HG02588 (cell line): ENCODE results near the gene ZNF547.
A peak's percentile ranks its signal among the peaks of the same experiment; 100 is the strongest.
"Not testable (repeated sequence)": the region's sequence is repeated elsewhere in the genome, so short reads cannot be mapped to it uniquely, and the experiment has no call there.

Experiments used
- ATAC-seq: cut with Tn5 transposase; IDR thresholded peaks from one replicate; pipeline ENCODE4 v1.9.1; 2021; ENCODE audit warnings: mild to moderate bottlenecking, moderate library complexity; ENCODE audit not compliant: unreplicated experiment

Gene ZNF547

DNA sequence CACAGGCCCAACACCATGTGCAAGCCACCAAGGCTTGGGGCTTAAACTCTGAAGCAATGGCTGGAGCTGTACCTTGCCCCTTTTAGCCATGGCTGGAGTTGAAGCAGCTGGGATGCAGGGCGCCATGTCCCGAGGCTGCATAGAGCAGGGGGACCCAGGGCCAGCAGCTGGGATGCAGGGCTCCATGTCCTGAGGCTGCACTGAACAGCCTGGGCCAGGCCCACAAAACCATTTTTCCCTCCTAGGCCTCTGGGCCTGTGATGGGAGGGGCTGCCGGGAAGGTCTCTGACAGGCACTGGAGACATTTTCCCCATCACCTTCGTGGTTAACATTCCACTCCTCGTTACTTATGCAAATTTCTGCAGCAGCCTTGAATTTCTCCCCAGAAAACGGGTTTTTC, 10.8 kb downstream of the ZNF547 start:
- no peak for ATAC-seq

GRCh38 chr19:57374647-57375046, 11.3 kb downstream of the ZNF547 start:
- ATAC-seq, result not testable (repeated sequence)

GRCh38 chr19:57376151-57376550, 12.8 kb downstream of the ZNF547 start:
- no peak for ATAC-seq

- no peak for ATAC-seq
Measured at GRCh38 chr19:57377498-57378146, 14.3 kb downstream of the ZNF547 start.

- ATAC-seq, result no peak
Measured at GRCh38 chr19:57380923-57381322, 17.6 kb downstream of the ZNF547 start.

GRCh38 chr19:57382806-57383488, 19.6 kb downstream of the ZNF547 start:
- no peak for ATAC-seq

DNA sequence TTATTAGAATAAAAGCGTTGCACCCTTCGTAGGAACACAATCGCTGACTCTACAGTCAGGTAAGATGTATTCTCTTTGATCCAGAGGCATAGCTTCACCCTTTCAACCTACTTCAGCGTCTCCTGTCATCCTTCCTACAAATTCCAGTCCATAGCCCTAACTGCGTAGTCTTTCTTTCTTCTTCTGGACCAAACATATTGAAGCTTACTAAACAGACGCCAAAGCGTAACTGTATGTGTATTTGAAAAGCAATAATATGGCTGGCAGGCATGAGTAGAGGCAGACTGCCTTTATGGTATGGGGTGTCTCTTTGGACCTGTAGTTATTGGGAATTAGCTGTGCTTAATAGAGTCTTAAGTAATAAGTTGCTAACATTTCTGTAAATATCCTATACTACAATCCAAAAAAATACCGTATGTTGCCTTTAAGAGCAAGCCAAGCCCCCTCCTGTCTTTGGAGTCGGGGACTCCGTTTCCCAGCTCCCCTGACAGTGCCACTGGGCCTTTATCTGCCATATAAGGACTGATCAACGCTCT, 25.9 kb downstream of the ZNF547 start:
- no peak for ATAC-seq

- peak; percentile 98 for ATAC-seq
Measured at GRCh38 chr19:57389730-57390598, 26.6 kb downstream of the ZNF547 start, which contains the start of gene ZNF548. Gene ZNF548, plus strand, starts transcription at chr19:57389854. Its CDS starts 246 bp downstream, at chr19:57390100.

GRCh38 chr19:57395710-57396109, 32.4 kb downstream of the ZNF547 start:
- no peak for ATAC-seq

DNA sequence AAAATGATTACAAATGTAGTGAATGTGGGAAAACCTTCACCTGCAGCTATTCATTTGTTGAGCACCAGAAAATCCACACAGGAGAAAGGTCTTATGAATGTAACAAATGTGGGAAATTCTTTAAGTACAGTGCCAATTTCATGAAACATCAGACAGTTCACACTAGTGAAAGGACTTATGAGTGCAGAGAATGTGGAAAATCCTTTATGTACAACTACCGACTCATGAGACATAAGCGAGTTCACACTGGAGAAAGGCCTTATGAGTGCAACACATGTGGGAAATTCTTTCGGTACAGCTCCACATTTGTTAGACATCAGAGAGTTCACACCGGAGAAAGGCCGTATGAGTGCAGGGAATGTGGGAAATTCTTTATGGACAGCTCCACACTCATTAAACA, 35.5 kb downstream of the ZNF547 start:
- ATAC-seq, result no peak

DNA sequence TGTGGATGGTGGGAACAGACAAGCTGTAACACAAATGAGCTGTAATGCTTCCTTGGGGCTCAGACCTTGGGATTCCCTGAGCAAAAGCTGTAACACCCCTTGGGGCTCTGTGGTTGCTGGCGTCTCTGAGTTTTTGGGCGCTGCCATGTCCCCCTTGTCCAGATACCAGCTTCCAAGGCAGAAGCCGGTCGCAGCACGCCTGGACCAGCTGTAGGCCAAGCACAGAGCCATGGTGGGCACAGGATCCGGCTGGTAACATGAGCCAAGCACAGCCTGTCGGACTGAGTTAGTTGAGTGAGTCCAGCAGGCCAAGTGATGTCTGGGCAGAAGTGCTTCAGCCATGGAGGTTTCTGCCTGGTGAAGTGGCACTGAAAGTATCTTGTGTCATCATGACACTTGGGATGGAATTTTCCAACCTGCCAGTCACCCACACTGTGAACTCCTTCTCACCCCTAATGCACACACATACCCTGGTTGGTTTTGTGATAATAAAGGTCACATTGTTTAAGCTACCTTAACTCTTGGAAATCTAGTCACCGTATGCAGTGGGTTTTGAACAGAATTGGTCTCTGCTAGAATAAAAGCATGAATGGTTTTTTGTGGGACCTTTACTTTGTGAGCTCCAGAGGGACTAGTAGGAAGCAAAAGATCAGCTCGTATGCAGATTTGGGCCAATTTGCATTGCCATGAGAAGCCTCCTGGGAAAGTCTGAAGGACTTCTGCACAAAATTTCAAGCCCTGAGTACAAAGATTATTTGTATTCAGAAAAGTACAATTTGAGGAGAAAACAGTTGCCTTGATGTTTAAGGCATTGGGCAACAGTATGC, 40.6 kb downstream of the ZNF547 start:
- no peak for ATAC-seq

DNA sequence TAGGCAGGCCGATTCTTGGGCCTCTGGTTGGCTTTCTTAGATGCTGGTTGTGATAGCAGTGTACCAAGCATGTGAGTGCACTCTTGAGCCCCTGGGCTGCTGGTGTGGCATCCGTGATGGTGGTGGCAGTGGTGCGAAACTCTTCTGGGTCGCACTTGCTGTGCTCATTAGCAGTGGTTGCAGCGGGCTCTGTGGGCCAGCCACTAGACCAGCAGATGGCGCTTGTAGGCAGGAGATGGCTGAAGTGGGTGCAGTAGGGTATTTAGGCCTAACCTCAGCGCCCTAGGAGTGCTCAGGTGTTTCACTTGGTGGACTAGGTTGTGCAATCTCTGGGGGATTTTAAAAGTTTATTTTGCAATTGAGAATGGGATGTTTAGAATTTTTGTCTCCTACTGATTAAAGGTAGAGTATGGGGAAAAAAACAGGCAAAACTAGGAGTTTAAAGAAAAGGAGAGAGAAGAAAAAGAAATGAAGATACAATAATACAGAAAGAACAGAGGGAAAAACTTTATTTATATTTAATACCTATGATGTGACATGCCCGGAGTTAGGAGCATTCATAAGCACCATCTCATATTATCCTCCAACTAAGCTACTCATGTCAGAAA, 43.3 kb downstream of the ZNF547 start:
- no peak for ATAC-seq

DNA sequence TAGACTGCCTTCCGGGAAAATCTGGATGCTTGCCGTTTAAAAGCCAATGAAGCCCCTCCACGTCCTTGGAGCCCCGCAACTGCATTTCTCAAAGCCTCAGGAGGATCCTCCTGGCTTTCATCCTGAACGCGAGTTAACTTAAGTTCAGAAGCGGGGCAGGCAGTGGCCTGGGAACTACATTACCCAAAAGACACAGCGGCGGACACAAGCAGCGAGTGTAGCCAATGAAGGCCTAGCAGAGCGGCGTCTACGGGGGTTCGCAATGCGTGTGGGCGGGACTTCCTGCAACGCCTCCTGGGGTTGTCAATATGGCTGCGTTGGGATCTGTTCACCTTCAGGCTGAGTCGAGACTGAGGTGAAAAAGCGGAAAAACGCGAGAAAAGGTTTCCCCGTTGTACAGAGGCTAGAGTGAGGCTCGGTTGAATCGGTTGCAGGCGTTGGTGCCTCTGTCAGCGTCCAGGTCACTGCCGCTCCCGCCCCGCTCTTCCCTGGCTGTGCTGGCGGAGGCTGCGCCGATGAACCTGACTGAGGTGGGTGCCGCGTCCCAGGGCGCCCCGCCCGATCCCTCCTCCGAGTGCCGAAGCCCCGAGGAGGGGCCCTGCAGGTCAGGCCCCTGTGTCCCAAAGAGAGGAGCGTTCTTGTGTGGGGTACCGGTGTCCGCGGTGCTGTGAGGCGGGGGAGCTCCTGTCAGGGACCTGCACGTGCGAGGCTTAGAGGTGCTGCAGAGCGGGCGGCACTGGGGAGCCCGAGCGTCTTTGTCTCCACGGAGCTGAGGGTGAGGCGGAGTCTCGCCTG, 47.7 kb downstream of the ZNF547 start, which contains the start of gene ZNF17:
ZNF17 (plus strand) TSS at position 285 of the 795 bp plus-strand sequence. CDS start 2,455 bp downstream, outside the sequence.
- peak; percentile 98 for ATAC-seq

DNA sequence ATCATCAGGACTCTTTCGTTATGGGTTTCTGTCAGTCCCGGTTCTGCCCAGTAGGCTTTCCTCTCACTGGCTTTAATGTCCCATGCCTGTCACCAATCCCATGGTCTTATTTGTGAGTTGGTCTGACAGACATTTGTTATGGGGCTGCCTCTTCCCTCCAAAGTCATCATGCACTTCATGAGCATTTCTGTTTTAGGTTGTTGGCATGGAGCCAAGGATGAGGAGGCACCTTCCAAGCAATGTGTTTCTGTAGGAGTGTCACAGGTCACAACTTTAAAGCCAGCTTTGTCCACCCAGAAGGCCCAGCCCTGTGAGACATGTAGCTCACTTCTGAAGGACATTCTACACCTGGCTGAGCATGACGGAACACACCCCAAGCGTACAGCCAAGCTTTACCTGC, 56.1 kb downstream of the ZNF547 start:
- ATAC-seq, result no peak

GRCh38 chr19:57421037-57421436, 57.7 kb downstream of the ZNF547 start:
- no peak for ATAC-seq
